Measurements from ENCODE around the gene SPHK1.
"Not testable (repeated sequence)": the region's sequence is repeated elsewhere in the genome, so short reads cannot be mapped to it uniquely, and the experiment has no call there.

SPHK1 gene

DNA sequence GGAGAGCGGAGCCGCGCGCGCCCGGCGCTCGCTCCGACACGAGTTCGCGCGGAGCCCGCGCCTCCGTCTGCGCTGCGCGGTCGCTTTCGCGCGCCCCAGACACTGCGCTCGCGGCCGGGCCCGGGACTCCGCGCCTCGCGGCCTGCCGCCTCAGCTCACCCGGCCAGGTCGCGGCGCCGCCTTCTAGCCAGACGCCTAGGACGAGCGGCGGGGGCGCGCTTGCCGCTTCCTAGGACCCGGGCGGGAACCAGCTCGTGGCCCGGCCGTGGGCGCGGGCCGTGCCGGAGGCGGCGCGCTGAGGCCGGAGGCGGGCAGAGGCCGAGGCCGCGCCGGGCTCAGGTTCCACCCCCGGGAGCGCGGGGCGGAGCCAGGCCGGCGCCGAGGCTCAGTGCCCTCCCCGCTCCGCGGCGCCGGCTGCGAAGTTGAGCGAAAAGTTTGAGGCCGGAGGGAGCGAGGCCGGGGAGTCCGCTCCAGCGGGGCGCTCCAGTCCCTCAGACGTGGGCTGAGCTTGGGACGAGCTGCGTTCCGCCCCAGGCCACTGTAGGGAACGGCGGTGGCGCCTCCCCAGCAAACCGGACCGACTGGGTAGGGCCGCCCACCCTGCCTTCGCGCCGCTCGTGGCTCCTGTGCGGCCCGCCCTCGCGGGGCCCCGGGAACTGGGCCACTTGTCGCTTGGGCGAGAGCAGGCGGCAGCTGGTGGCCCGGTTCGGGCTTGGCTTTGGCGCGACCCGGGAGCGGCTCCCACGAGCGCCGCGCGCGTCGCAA, at the start of gene SPHK1:
TSS of gene SPHK1 (plus strand) at position 388 of the 765 bp plus-strand sequence. CDS start 1,036 bp downstream, outside the sequence.
- Mint-ChIP-seq H3K27ac (ENCODE audit: low read depth) (peak within 1 kb of the TSS; percentile 88), H3K36me3 (ENCODE audit: insufficient read depth) (peaks cover 6% of the 10 kb centered on the region), H3K27me3 (no peaks in the 10 kb centered on the region), H3K4me3 (peak within 1 kb of the TSS; percentile 90), H3K4me1 (peaks cover 10% of the 10 kb centered on the region), H3K9me3 (no peaks in the 10 kb centered on the region)
- DNase-seq (ENCODE audit: low spot score in 2 of 2) (peak; percentile 31 to 33), ATAC-seq (replicated peaks; ENCODE audit: extremely low read depth, poor library complexity, severe bottlenecking) (peak; percentile 47)

- H3K27ac Mint-ChIP-seq (ENCODE audit: low read depth): no peak overlapping the region
- H3K4me1 Mint-ChIP-seq: peaks cover 11% of the 10 kb centered on the region
- peaks cover 2% of the 10 kb centered on the region for H3K36me3 Mint-ChIP-seq (ENCODE audit: insufficient read depth)
- no peaks in the 10 kb centered on the region for H3K27me3 Mint-ChIP-seq
- no peaks in the 10 kb centered on the region for H3K9me3 Mint-ChIP-seq
- ATAC-seq (replicated peaks; ENCODE audit: extremely low read depth, poor library complexity, severe bottlenecking): no peak
- DNase-seq (ENCODE audit: low spot score in 2 of 2): no peak
- no peak overlapping the region for H3K4me3 Mint-ChIP-seq
Observed at GRCh38 chr17:76335716-76336381, 48.6 kb upstream of the SPHK1 start.

- DNase-seq (ENCODE audit: low spot score in 2 of 2): no peak
- no peak for ATAC-seq (replicated peaks; ENCODE audit: extremely low read depth, poor library complexity, severe bottlenecking)
- Mint-ChIP-seq H3K9me3 (no peaks in the 10 kb centered on the region), H3K27ac (ENCODE audit: low read depth) (no peak overlapping the region), H3K4me3 (no peak overlapping the region), H3K36me3 (ENCODE audit: insufficient read depth) (peaks cover 4% of the 10 kb centered on the region), H3K27me3 (no peaks in the 10 kb centered on the region), H3K4me1 (peaks cover 11% of the 10 kb centered on the region)
Observed at GRCh38 chr17:76336756-76337412, 47.5 kb upstream of the SPHK1 start.

DNA sequence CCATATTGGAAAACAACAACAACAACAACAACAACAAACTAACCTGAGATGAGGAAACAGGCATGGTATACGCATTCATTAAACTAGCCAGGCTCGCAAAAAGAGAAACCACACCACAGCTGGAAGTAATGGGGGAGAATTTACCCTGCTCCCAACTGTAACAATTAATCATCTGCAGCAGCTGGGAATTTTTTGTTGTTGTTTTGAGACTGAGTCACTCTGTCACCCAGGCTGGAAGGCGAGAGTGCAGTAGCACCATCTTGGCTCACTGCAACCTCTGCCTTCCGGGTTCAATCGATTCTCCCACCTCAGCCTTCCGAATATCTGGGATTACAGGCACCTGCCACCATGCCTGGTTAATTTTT, 47.0 kb upstream of the SPHK1 start:
- Mint-ChIP-seq H3K4me3 (no peak overlapping the region), H3K27me3 (no peaks in the 10 kb centered on the region), H3K4me1 (peaks cover 11% of the 10 kb centered on the region), H3K36me3 (ENCODE audit: insufficient read depth) (peaks cover 8% of the 10 kb centered on the region), H3K27ac (ENCODE audit: low read depth) (no peak overlapping the region), H3K9me3 (no peaks in the 10 kb centered on the region)
- no peak for DNase-seq (ENCODE audit: low spot score in 2 of 2)
- no peak for ATAC-seq (replicated peaks; ENCODE audit: extremely low read depth, poor library complexity, severe bottlenecking)

DNA sequence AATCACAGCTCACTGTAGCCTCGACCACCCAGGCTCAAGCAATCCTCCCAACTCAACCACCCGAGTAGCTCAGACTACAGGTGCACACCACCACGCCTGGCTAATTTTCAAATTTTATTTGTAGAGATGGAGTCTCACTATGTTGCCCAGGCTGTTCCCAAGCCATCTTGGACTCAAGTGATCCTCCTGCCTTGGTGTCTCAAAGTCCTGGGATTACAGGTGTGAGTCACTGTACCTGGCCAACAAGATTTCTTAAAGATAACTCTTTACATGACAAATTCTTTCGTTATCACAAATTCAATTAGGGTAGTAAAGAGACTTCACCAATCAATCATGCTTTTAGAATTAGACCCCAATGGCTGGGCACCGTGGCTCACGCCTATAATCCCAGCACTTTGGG, 43.1 kb upstream of the SPHK1 start:
- Mint-ChIP-seq H3K36me3 (ENCODE audit: insufficient read depth) (peaks cover 30% of the 10 kb centered on the region), H3K27me3 (no peaks in the 10 kb centered on the region), H3K4me3 (no peak overlapping the region), H3K9me3 (no peaks in the 10 kb centered on the region), H3K4me1 (peaks cover 11% of the 10 kb centered on the region), H3K27ac (ENCODE audit: low read depth) (no peak overlapping the region)
- no peak for ATAC-seq (replicated peaks; ENCODE audit: extremely low read depth, poor library complexity, severe bottlenecking)
- DNase-seq (ENCODE audit: low spot score in 2 of 2): no peak

DNA sequence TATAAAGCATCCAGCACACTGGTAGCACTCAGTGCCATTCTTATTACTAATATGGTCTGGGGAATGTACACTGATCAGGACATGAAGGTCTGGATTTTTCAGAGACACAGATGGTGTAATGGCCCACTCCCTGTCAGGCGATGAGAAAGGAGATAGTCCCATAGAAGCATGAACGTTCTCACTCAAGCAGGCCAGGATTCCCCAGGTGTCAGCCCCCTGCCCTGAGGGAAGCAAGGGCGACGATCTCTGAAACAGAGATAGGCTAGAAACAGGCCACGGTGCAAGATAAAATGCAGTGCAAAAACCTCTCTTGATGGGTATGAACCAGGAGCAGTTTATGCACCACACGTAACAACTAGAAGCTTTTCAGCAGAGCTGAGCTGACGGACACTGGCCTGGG, 41.3 kb upstream of the SPHK1 start:
- Mint-ChIP-seq H3K4me1 (peaks cover 11% of the 10 kb centered on the region), H3K36me3 (ENCODE audit: insufficient read depth) (peaks cover 43% of the 10 kb centered on the region)
- no peak for ATAC-seq (replicated peaks; ENCODE audit: extremely low read depth, poor library complexity, severe bottlenecking)

GRCh38 chr17:76345377-76345974, 38.9 kb upstream of the SPHK1 start:
- H3K36me3 Mint-ChIP-seq (ENCODE audit: insufficient read depth): peaks cover 42% of the 10 kb centered on the region
- DNase-seq (ENCODE audit: low spot score in 2 of 2): no peak
- ATAC-seq (replicated peaks; ENCODE audit: extremely low read depth, poor library complexity, severe bottlenecking): no peak
- H3K4me1 Mint-ChIP-seq: peaks cover 6% of the 10 kb centered on the region
- H3K27ac Mint-ChIP-seq (ENCODE audit: low read depth): no peak overlapping the region
- no peaks in the 10 kb centered on the region for H3K27me3 Mint-ChIP-seq
- H3K4me3 Mint-ChIP-seq: no peak overlapping the region
- no peaks in the 10 kb centered on the region for H3K9me3 Mint-ChIP-seq

More for the DNA sequence above, 41.3 kb upstream of the SPHK1 start:
- no peak for DNase-seq (ENCODE audit: low spot score in 2 of 2)
- H3K27ac Mint-ChIP-seq (ENCODE audit: low read depth): no peak overlapping the region
- H3K9me3 Mint-ChIP-seq: no peaks in the 10 kb centered on the region
- no peak overlapping the region for H3K4me3 Mint-ChIP-seq
- no peaks in the 10 kb centered on the region for H3K27me3 Mint-ChIP-seq

- H3K4me1 Mint-ChIP-seq: peaks cover 10% of the 10 kb centered on the region
- H3K36me3 Mint-ChIP-seq (ENCODE audit: insufficient read depth): peaks cover 43% of the 10 kb centered on the region
- H3K27me3 Mint-ChIP-seq; H3K4me3 Mint-ChIP-seq; DNase-seq (ENCODE audit: low spot score in 2 of 2); H3K9me3 Mint-ChIP-seq; ATAC-seq (replicated peaks; ENCODE audit: extremely low read depth, poor library complexity, severe bottlenecking); H3K27ac Mint-ChIP-seq (ENCODE audit: low read depth): not testable (repeated sequence)
Observed at GRCh38 chr17:76346936-76347335, 37.5 kb upstream of the SPHK1 start.

GRCh38 chr17:76350463-76350862, 33.9 kb upstream of the SPHK1 start:
- Mint-ChIP-seq H3K4me3 (no peak overlapping the region), H3K4me1 (peaks cover 26% of the 10 kb centered on the region), H3K9me3 (no peaks in the 10 kb centered on the region), H3K36me3 (ENCODE audit: insufficient read depth) (peaks cover 28% of the 10 kb centered on the region), H3K27ac (ENCODE audit: low read depth) (no peak overlapping the region), H3K27me3 (no peaks in the 10 kb centered on the region)
- ATAC-seq (replicated peaks; ENCODE audit: extremely low read depth, poor library complexity, severe bottlenecking) (no peak), DNase-seq (ENCODE audit: low spot score in 2 of 2) (no peak)

GRCh38 chr17:76351526-76352071, 32.8 kb upstream of the SPHK1 start:
- H3K4me3 Mint-ChIP-seq: peak overlapping the region; percentile 83
- H3K27ac Mint-ChIP-seq (ENCODE audit: low read depth): no peak overlapping the region
- DNase-seq (ENCODE audit: low spot score in 2 of 2) (no peak), ATAC-seq (replicated peaks; ENCODE audit: extremely low read depth, poor library complexity, severe bottlenecking) (no peak)
- H3K27me3 Mint-ChIP-seq: no peaks in the 10 kb centered on the region
- H3K36me3 Mint-ChIP-seq (ENCODE audit: insufficient read depth): peaks cover 18% of the 10 kb centered on the region
- H3K4me1 Mint-ChIP-seq: peaks cover 21% of the 10 kb centered on the region
- H3K9me3 Mint-ChIP-seq: no peaks in the 10 kb centered on the region

DNA sequence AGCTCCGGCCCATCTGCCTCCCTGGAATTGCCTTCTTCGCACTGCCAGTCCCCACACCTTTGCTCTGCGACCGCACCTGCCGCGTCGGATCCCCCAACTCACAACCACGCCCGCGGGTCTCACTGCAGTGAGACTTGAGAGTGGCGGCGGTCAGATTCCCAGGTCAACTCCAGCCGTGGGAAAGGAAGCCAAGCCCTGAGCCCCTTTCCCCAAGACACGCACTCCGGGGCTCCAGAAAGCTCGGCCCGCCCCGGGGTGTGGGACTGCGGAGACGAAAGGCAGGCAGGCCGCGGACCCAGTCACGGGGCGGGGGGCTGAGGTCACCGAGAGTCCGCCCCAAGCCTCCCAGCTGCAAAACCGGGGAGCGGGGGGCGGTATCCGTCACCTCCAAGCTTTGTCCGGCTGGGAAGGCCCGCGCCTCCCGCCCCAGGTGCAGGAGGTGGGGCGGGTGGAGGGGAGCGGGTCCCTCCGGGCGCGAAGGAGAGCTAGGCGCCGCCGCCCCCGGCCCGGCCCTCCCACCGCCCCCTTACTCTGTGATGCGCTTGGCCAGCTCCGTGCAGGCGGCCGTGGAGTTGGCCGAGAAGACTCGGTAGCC, 31.3 kb upstream of the SPHK1 start:
- Mint-ChIP-seq H3K4me1 (peaks cover 21% of the 10 kb centered on the region), H3K36me3 (ENCODE audit: insufficient read depth) (peaks cover 9% of the 10 kb centered on the region), H3K9me3 (no peaks in the 10 kb centered on the region), H3K27me3 (no peaks in the 10 kb centered on the region), H3K4me3 (peak overlapping the region; percentile 83), H3K27ac (ENCODE audit: low read depth) (peak overlapping the region; percentile 41)
- DNase-seq (ENCODE audit: low spot score in 2 of 2): no peak
- ATAC-seq (replicated peaks; ENCODE audit: extremely low read depth, poor library complexity, severe bottlenecking): peak; percentile 7

Data from central memory CD8-positive, alpha-beta T cell (primary cell).